Measurements from ENCODE around the gene ITSN1.
"Not testable (repeated sequence)": the region's sequence is repeated elsewhere in the genome, so short reads cannot be mapped to it uniquely, and the experiment has no call there.

ITSN1 gene

DNA sequence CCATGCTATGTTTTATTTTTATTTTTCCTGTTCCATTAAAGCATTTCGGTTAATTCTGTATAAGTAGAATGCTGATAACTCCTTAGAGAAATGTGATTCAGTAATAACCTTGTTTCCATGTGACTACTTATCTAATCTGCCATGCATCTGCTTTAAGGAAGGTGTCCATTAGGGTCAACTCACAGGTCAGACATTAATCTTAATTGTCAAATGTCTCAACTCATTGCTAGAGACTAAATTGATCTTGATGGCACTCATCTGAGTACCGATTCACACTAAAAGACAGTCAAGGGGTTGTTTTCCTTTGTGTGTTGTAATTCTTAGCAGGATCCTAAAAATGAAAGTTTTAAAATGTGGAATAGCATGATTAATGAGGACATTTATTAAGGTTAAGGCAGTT, 41.8 kb downstream of the ITSN1 start:
- no peak for DNase-seq

GRCh38 chr21:33684923-33685560, 42.7 kb downstream of the ITSN1 start:
- DNase-seq: no peak

- DNase-seq: no peak
Measured at GRCh38 chr21:33685613-33686197, 43.4 kb downstream of the ITSN1 start.

- DNase-seq: no peak
Measured at GRCh38 chr21:33686386-33686785, 44.1 kb downstream of the ITSN1 start.

DNA sequence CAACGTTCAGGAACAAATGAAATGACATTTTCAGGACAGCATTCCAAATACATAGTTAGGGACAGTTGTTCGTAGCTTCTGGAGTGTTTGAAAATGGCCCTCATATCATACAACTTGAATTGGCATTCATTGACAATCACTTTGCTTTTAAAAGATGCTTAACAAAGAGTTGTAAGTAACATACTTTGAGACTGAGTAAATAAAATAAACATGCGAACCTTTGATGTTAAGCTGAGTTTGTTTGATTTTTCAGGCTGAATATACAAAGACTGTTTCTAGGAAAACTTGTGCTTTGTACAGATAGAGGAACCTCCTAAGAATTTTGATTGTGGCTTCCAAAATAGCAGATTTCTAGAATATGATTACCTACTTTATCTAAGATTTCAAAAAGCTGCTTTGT, 45.3 kb downstream of the ITSN1 start:
- no peak for DNase-seq

DNA sequence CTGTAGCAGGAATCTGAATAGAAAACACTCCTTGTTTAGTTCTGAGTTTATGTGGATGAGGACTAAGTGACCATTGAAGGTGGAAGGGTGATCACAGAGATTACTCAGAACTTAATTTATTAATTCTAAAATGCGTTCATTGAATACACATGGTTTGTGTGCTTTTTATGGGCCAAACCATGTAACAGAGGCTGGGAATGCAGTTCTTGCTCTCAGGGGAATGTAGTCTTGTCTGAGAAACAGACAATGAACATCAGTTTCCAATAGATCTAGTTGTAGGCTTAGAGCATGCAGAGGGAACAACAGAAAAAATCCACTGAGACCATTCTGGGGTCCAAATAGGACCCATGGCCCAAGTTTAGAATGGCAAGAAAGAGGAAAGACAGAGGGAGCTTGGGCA, 46.1 kb downstream of the ITSN1 start:
- DNase-seq: no peak

DNA sequence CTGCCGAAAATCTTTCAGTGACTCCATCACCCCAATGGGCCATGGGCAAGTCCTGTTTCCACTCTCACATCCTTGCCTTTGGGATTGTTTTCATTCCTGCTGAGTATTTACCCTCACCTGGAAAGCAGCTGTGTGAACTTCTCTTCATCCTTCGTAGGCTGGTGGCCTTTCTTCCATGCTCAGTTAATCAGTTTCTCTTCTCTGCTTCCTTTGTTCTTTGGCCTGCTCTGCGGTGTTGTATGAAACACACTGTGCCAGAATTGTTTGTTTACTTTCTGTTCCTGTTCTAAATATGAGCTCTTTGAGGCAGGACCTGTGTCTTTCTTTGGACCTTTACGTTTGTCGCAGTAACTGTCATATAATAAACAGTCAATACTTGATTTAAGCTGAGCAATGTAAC, 48.6 kb downstream of the ITSN1 start:
- no peak for DNase-seq

DNA sequence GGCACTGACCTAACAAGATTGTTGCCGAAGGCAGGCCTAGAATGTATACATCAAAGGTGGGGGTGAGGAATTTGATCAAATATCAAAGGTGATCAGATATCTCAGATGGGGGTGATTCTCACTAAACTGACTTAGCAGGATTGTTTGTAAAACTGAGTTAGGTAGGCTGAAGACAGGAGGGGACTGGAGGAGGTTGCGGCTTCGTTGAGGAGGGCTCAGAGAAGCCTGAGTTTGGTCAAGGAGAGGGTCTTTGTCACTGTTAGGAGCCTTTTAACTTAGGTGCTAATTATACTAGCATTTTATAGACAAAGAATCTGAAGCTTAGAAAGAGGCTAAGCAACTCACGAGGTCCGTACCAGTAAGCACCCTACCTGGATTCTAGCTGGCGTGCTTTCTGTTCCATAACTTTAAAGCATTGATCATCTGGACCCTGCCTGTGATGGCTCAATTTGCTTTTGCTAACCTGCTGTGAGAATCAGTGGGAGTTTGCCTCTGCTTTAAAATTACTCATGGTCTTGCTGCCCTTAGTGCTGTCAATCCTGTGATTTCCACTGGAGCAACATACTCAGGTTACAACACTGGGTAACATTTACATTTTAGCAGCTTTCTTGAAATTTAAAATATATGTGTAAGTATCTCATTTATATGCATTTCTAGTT, 49.8 kb downstream of the ITSN1 start:
- no peak for DNase-seq

DNA sequence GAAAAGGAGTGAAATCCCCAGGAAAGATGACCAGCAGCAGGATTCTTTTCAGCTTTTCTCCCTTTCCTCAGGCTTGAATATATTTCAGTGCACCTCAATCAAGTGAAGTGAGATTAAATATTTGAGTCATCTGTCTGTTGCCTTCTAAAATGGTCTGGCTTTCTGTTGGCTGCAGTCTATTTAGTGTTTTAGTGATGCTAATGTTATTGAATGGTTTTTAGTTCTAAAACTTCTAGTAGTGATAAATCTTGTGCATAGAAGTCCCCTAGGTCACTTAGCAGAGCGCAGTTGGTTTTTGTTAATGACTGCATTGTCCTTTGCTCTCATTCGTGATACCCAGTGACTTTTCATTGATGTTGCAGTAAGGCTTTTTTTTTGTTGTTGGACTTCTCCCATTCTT, 53.5 kb downstream of the ITSN1 start:
- no peak for DNase-seq

DNA sequence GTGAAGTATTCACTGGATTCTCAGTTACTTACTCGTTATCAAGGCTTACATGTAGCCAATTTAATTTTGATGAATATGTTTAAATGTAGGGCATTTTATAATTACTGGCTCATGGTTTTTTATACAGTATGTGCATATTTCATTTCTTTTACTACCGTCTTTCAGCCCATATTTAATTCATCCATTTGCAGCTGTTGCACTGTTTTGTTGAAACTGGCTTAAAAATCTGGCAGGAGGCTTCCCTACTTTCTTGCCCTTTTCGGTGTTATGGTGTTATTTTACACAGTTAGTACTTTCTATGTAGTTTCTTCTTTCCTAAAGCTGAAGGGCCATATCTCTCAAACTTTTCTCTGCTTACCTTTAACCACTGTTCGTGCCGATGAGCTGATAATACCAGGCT, 54.2 kb downstream of the ITSN1 start:
- no peak for DNase-seq

- no peak for DNase-seq
Measured at GRCh38 chr21:33698087-33698860, 56.0 kb downstream of the ITSN1 start.

GRCh38 chr21:33699277-33699676, 57.0 kb downstream of the ITSN1 start:
- DNase-seq: no peak

DNA sequence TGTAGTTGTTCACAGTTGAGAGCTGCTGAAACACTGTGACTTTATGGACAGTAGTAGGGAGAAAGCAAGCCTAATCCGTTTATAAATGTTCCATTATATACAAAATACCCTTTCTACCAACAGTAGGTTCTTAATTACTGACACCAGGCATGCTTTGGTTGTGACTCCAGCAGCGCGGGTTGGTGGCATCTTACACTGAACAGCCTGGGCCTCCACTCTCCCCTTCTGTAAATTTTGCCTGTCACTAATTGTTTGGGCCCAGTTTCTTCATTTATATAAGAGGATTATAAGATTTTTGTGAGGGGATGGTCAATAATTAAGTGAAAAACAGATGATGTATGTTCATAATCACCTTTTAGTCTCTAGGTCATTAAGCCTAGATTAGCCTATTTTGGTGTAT, 58.2 kb downstream of the ITSN1 start:
- DNase-seq: no peak

- no peak for DNase-seq
Measured at GRCh38 chr21:33703750-33704606, 61.7 kb downstream of the ITSN1 start.

DNA sequence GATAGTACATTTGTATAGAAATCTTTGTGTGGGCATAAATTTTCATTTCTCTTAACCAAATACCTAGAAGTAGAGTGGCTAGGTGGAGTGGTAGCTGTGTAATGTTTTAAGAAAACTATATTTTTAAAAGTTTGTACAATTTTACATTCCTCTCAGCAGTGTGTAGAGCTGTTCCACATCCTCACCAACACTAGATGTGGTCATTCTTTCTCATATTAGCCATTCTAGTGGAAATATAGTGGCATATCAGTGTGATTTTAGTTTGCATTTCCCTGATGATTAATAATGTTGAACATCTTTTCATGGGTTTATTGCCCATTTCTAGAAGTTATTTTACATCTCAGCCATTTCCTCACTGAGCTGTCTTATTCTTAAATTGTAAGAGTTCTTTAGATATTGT, 65.5 kb downstream of the ITSN1 start:
- DNase-seq: no peak

DNA sequence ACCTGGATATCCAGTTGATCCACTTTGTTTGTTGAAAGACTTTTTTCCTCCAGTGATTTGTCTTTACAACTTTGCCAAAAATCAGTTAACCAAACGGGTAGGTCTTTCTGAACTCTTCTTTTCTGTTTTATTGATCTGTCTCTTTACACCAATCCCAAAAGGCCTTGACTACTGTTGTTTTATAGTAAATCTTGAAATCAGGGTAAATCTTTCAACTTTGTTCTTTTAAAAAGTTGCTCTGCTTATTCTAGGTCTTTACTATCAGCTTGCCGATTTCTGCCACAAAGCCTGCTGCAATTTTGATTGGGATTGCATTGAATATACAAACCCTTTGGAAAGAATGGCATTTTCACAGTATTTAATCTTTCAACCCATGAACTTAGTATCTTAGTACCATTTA, 66.6 kb downstream of the ITSN1 start:
- DNase-seq: no peak

DNA sequence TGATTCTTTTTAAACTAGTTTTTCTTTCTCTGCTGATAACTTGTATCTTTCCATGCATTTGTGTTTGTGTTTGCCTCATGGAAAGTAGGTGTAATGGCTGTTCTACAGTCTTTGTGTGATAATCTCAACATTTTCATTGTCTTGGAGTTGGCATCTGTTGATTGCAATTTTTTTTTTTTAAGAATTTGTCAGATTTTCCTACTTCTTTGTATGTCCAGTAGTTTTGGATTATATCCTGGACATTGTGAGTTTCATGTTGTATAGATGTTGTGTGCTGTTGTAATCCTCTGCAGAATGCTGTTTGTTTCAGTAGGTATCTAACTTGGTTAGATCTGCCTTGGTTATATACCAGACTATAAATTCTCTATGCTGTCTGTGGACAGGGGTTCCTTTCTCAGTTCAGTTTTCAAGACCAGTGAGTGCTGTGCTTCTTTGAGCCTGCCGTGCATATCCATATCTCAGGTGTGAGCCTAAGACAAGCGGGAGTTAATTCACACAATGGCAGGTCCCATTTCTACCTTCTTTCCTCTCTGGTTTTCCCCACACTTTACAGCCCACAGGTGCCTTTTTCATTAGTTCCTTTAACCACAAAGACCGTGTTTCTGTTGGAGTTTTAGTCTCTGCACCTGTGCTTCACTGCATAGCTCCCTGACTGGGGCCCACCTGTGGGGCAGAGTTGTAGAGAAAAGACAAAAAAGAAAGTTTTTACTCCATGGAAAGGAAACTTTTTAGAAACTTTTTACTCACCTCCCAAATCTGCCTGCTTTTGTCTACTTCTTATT, 69.9 kb downstream of the ITSN1 start:
- no peak for DNase-seq

DNA sequence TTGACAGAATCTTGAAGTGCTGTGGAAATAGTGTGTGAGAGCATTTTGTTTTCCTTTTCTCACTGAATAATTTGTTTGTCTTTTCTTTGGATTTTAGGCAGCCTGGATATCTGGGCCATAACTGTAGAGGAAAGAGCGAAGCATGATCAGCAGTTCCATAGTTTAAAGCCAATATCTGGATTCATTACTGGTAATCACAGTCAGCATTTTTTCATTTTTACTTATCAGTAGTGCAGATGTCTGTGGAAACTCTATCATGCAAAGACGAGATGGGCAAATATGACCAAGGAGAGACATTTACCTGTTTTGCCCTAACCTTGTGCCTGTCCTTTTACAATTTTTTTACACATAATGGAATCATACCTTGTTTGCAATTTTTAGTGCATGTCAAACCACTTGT, 78.8 kb downstream of the ITSN1 start:
- no peak for DNase-seq

DNA sequence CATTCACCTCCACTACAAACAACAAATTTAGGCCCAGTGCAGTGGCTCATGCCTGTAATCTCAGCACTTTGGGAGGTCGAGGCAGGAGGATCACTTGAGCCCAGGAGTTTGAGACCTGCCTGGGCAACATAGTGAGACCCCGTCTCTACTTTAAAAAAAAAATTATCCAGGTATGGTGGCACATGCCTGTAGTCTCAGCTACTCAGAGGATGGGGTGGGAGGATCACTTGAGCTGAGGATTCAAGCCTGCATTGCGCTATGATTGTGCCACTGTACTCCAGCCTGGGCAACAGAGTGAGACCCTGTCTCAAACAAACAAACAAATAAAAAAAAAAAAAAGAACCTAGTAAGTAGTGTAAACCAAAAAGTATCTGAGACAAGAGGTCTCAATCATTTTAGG, 86.8 kb downstream of the ITSN1 start:
- not testable (repeated sequence) for DNase-seq

DNA sequence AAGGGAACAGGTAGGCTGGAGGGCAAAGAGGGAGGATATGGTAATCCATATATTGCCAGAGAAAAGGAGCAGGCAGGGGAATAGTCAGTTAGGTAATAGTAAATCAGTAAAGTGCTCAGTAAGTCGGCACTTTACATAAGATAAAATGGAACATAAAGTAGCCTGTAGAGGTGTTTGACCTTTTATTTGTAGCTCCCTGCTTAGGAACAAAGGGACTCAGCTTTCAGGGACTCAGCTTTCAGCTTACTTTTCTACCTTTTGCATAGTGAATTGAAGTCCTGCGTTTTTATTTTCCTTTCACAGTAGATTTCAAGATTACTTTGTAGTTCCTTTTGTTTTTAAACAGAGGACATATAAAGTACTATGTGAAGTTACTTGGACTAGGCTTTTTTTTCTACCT, 87.3 kb downstream of the ITSN1 start:
- no peak for DNase-seq

DNA sequence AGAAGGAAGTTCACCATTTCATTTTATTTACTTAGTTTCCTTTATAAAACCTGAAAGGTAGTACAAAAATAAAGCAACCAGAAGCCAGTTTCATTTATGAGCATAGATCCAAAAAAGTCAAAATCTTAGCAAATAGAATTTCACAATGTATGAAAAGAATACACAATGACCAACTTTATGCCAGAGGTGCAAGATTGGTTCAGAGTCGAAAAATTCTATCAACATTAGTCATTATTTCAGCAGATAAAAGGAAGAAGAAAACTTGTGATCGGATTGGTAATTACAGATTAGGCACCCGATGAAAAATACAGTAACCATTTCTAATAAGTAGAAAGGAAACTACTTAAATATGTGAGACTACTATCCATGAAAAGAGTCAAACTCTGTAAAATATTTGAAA, 89.1 kb downstream of the ITSN1 start:
- DNase-seq: no peak

DNA sequence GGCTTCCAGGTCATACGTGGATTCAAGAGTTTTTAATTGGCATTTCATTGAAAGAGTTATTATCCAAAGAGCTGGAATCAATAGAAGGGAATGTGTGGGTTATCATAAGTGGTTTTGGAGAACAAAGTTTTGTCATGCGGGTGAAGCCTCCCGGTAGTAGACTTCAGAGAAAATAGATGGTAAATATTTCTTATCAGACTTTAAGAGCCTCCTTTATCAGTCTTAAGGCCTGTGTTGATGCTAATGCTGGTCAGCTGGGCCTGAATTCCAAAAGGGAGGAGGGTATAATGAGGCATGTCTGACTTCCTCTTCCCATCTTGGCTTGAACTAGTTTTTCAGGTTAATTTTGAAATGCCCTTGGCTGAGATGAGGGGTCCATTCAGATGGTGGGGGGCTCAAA, 89.7 kb downstream of the ITSN1 start:
- no peak for DNase-seq

Data from bone marrow (tissue), 2 donors.